Left kidney (tissue), 2 donors: ENCODE measurements around the gene GLRX. TPM values are rescaled to one million over a fixed set of nuclear protein-coding genes. Genes with fewer than 3 reads are reported as not detected.

Source experiments
- DNase-seq: peaks from one replicate; pipeline ENCODE4 v3.0.0-alpha.2; 2013
- polyA plus RNA-seq: library from polyadenylated mRNA; unstranded; fragments of 120-200 nt; gene quantifications from one replicate; pipeline ENCODE4 v1.2.1, GENCODE V29; 2013; ENCODE audit not compliant: insufficient read length

Gene GLRX
- polyA plus RNA-seq, 1 donor: 59.1 TPM

- no peak for DNase-seq
These were observed 37.8 kb downstream of the GLRX start for GRCh38 chr5:95784514-95785302.

- no peak for DNase-seq
These were observed 38.9 kb downstream of the GLRX start for GRCh38 chr5:95783661-95784060.

GRCh38 chr5:95782181-95782580 is 40.3 kb downstream of the GLRX start:
- no peak for DNase-seq

- peak; percentile 74 for DNase-seq
These were observed 41.4 kb downstream of the GLRX start for GRCh38 chr5:95781101-95781583.

- DNase-seq: no peak
These were observed 41.9 kb downstream of the GLRX start for GRCh38 chr5:95780597-95780996.

- DNase-seq: no peak
These were observed 42.9 kb downstream of the GLRX start for GRCh38 chr5:95779611-95780010.

GRCh38 chr5:95778713-95779436 is 43.7 kb downstream of the GLRX start:
- no peak for DNase-seq

- DNase-seq: no peak
These were observed 45.1 kb downstream of the GLRX start for GRCh38 chr5:95777441-95777840.

- no peak for DNase-seq
These were observed 49.0 kb downstream of the GLRX start for GRCh38 chr5:95773335-95774059.

- no peak for DNase-seq
These were observed 50.6 kb downstream of the GLRX start for GRCh38 chr5:95771892-95772291.

GRCh38 chr5:95770830-95771708 is 51.5 kb downstream of the GLRX start:
- DNase-seq: no peak

GRCh38 chr5:95768731-95769130 is 53.8 kb downstream of the GLRX start:
- no peak for DNase-seq

GRCh38 chr5:95763941-95764340 is 58.6 kb downstream of the GLRX start:
- no peak for DNase-seq

Other genes with a start within 250 kb of the GLRX start
- gene GPR150, start 202.6 kb downstream of the GLRX start, polyA plus RNA-seq: 0.07 TPM
- 5.0 TPM for gene RFESD, start 175.9 kb downstream of the GLRX start, polyA plus RNA-seq
- gene SPATA9, start 139.7 kb downstream of the GLRX start, polyA plus RNA-seq: 2.4 TPM
- gene RHOBTB3, start 91.4 kb downstream of the GLRX start, polyA plus RNA-seq: 78.0 TPM
- 13.4 TPM for gene ELL2, start 139.1 kb upstream of the GLRX start, polyA plus RNA-seq